ENCODE data around the gene PYGO1. TPM values are rescaled to one million over a fixed set of nuclear protein-coding genes. Genes with fewer than 3 reads are reported as not detected.

PYGO1 gene
- total and polyA plus RNA-seq, 2 of the 4 experiments (the other 2 are of a cell fraction), result 3.0 to 6.6 TPM

- H3K4ac ChIP-seq (ENCODE audit: low read depth, low read length), result no peak overlapping the region
- H3K4me1 ChIP-seq (ENCODE audit: control insufficient read depth, insufficient read depth, low read length), result no peaks in the 10 kb centered on the region
- no peak overlapping the region for H3K9ac ChIP-seq (ENCODE audit: low read depth, low read length)
- H3K56ac ChIP-seq (ENCODE audit: extremely low read depth, insufficient read depth, low read length), result no peak overlapping the region
- no peak overlapping the region for H3K27ac ChIP-seq (ENCODE audit: insufficient read depth, low read length)
- DNase-seq (no peak), ATAC-seq (ENCODE audit: low read depth) (no peak)
- no peak overlapping the region for H2AK9ac ChIP-seq (replicated peaks; ENCODE audit: low read depth, low read length, poor library complexity)
- ChIA-PET POLR2A (ENCODE audit: unreplicated experiment) (no interaction called here), CTCF (interaction anchor here (0.6 to 1.9 kb wide), 4 partner anchors 11 to 132 kb away, joined by 4 to 5 read pairs (median 4); no protein-coding TSS in a partner anchor)
- WGBS, 2 experiments (ENCODE audit: extremely low coverage in 2 of 2, insufficient read length in 1 of 2), result no CpG with 5 or more reads among the region's 11 CpGs
- no peak overlapping the region for H2BK120ac ChIP-seq (ENCODE audit: low read depth, low read length)
- TF ChIP-seq CEBPB (IDR thresholded peaks at IDR 0.05; ENCODE audit: low read depth, low read length), result no peak
- no peak for TF ChIP-seq FOS (IDR thresholded peaks at IDR 0.05; ENCODE audit: low read depth, low read length)
- no peaks in the 10 kb centered on the region for H3K9me3 ChIP-seq (ENCODE audit: control insufficient read depth, insufficient read depth, low read length)
- no peak overlapping the region for H3K4me2 ChIP-seq (ENCODE audit: low read depth, low read length)
- intact Hi-C loops (cut with micrococcal nuclease) (loop anchor here (10.0 kb wide), 1 partner anchor 282 kb away; no protein-coding TSS in a partner anchor), dilution Hi-C loops (cut with HindIII; ENCODE audit: low sequenced_read_pairs, unreplicated experiment) (no loop called here), in situ Hi-C loops (cut with MboI; ENCODE audit: low sequenced_read_pairs) (no loop called here)
- no peak overlapping the region for H3K14ac ChIP-seq (replicated peaks; ENCODE audit: low read depth, low read length)
- no peak overlapping the region for H4K5ac ChIP-seq (ENCODE audit: low read depth, low read length)
- H2BK20ac ChIP-seq (ENCODE audit: low read depth, low read length), result no peak overlapping the region
- no peaks in the 10 kb centered on the region for H4K20me1 ChIP-seq (ENCODE audit: insufficient read depth, low read length)
- H2AK5ac ChIP-seq (ENCODE audit: low read depth, low read length), result no peak overlapping the region
- H3K27me3 ChIP-seq (ENCODE audit: control insufficient read depth, insufficient read depth, low read length), result no peaks in the 10 kb centered on the region
- no peak overlapping the region for H3K23ac ChIP-seq (ENCODE audit: low read depth, low read length)
- no peak overlapping the region for H2BK5ac ChIP-seq (ENCODE audit: low read depth, low read length, poor library complexity, severe bottlenecking)
- H3K18ac ChIP-seq (ENCODE audit: low read depth, low read length), result no peak overlapping the region
- no TSS peak for BruUV-seq (replicated peaks)
- no peak overlapping the region for H3K4me3 ChIP-seq (ENCODE audit: insufficient read depth, low read depth, low read length)
- H3K79me1 ChIP-seq (ENCODE audit: low read depth in 1 of 2, low read length in 2 of 2), result no peaks in the 10 kb centered on the region
- H3K36me3 ChIP-seq (ENCODE audit: control insufficient read depth, insufficient read depth, low read length), result no peaks in the 10 kb centered on the region
- no peak overlapping the region for H4K91ac ChIP-seq (ENCODE audit: insufficient read depth, low read depth, low read length)
- H2BK15ac ChIP-seq (ENCODE audit: low read depth, low read length), result no peak overlapping the region
- no peaks in the 10 kb centered on the region for H3K9me1 ChIP-seq (ENCODE audit: insufficient read depth, low read length)
- H2AFZ ChIP-seq (replicated peaks; ENCODE audit: low read length, poor library complexity), result no peak overlapping the region
- no peak overlapping the region for H4K8ac ChIP-seq (ENCODE audit: low read depth in 2 of 2, low read length in 2 of 2)
Measured at GRCh38 chr15:55513152-55513551, 75.0 kb downstream of the PYGO1 start.

All from IMR-90 (cell line).